Measurements from ENCODE around the gene PARP12.

PARP12 gene

DNA sequence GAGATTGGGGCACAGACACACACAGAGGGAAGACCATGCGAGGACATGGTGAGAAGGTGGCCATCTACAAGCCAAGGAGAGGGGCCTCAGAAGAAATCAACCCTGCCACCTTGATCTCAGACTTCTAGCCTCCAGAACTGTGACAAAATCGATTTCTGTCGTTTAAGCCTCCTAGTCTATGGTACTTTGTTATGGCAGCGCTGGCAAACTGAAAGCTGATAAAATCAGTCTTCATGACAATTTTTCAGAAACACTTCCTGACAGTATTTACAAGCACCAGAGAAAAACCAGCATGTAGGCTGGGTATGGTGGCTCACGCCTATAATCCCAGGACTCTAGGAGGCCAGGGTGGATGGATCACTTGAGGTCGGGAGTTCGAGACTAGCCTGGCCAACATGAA, 4.2 kb downstream of the PARP12 start:
- DNase-seq: no peak

DNA sequence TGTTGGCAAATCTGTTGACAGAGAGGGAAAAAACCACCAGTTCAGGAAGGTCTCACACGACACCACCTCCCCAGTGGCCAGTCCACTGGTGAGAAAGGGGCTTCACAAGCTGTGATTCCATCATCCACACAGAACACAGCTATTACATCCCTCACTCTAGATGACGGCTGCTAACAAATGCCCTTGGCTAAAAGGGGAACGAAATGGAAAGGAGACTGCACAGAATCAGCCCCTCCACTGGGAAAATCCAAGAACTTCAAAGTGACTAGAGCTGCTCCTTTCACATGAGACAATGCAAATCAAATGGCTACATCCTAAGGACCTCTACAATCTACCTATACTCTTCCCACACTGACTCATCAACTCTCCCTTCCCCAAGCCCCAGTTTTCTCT, 5.6 kb downstream of the PARP12 start:
- no peak for DNase-seq

- DNase-seq: no peak
Observed at GRCh38 chr7:140056431-140057142, 6.2 kb downstream of the PARP12 start.

GRCh38 chr7:140055833-140056232, 6.9 kb downstream of the PARP12 start:
- DNase-seq: no peak

GRCh38 chr7:140054751-140055150, 8.0 kb downstream of the PARP12 start:
- no peak for DNase-seq

GRCh38 chr7:140053812-140054539, 8.8 kb downstream of the PARP12 start:
- DNase-seq: peak in 1 of 2 donors; percentile 30

DNA sequence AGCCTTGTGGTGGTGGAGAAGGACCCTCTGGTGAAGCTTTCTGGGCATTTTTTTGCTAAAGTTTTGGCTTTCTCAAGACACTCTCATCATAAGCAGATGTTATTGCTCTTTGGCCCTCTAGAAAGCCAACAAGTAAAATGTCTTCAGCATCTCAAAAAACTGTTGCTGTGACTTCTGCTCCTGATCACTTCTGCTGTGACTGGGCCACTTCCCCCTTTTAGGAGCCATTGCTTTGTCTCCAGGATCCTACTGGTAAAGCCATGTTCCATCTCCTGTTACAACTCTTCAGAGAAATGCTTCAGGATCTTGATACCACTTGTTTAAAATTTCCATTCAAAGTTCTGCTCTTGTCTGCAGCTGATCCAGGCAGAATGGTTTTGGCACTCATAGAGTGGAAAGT, 10.9 kb downstream of the PARP12 start:
- DNase-seq: no peak

DNA sequence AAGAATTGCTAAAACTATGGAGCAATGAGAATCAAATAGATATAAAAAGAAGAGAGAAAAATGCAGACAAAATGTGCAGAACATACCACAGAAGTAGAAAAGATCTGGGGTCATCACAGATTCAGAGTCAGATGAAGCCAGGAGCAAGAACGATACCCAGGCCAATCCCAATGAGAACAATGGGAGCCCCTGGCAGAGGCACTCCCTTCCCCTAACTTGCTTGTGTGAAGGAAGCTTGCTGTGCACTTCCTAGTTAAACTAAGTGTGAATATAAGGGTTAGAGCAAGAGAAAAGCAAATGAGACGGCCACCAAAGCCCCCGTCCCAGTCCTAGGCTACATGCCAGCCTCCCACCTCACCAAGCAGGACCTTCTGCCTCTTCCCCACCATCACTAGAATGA, 12.7 kb downstream of the PARP12 start:
- no peak for DNase-seq

DNA sequence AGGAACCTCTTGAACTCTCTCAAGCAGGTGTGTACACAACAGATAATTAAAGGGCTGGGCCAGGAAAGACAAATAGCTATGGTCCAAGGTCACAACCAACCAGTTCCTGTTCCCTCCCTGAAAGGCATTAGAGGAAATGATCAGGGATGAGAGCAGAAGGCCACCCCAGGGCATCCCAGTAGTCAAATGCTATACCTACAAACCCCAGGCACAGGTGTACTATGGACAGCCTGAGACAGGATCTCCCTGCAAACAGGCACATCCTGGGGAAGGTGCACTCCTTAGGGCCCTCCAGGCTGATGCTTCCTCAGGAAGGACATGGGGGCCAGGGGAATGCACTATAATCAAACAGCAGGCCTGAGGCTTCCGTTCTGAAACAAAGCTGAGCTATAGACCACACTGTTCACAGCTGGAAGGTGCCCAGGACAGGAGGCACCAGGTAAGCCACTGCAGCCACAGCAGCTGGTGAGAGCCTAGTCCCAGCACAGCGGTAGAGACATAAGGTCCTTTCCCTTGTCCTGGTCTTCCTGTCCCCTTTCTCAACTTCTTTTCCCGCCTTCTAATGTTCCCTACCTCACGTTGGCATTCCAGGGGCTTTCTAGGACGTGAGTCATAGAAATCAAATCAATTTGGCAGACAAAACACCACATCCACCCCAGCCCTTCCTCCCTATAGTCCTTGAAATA, 13.3 kb downstream of the PARP12 start:
- DNase-seq: no peak

- no peak for DNase-seq
Observed at GRCh38 chr7:140048989-140049338, 13.8 kb downstream of the PARP12 start.

DNA sequence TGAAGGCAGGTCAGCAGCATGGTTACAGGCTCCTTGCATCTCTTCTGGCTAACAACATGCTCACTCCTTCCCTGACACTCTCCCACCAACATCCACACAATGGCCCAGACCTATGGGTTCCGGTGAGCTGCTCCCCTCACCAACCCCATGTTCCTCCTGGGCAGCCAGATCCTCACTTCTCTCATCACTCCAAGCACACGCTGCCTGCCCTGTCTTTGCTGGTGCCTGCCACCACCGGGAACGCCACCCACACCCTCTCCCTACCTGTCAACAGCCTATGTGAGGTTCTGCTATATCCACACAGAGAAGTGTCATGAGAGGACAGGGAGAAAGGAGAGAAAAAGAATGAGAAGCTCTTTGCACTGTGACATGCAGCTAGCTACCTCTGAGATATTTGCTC, 14.6 kb downstream of the PARP12 start:
- DNase-seq: no peak

DNA sequence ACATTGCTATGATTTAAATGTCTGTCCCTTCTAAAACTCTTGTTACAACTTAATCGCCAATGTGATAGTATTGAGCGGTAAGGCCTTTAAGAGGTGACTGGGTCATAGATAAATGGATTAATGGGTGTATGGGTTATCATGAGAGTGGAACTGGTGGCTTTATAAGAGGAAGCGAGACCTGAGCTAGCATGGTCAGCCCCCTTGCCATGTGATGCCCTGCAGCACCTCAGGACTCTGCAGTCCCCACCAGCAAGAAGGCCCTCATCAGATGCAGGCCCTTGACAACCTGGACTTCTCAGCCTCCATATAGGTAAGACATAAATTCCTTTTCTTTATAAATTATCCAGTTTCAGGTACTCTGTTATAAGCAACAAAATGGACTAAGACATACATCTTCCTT, 15.6 kb downstream of the PARP12 start:
- DNase-seq: no peak

DNA sequence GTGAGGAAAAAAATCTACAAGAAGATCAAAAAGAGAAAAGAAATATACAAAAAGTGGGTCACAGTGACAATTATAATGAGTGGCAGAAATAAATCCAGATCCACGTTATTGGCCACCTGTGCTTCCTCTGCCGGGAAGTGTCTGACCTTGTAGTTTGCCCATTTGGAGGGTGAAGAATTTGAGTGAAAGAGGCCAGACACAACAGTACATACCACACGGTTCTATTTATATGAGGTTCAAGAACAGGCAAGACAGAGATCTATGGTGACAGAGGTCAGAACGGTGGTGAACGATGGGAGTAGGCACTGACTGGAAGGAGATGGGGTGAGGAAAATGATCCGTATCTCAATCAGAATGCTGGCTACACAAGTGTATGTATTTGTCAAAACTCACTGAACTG, 17.1 kb downstream of the PARP12 start:
- no peak for DNase-seq

DNA sequence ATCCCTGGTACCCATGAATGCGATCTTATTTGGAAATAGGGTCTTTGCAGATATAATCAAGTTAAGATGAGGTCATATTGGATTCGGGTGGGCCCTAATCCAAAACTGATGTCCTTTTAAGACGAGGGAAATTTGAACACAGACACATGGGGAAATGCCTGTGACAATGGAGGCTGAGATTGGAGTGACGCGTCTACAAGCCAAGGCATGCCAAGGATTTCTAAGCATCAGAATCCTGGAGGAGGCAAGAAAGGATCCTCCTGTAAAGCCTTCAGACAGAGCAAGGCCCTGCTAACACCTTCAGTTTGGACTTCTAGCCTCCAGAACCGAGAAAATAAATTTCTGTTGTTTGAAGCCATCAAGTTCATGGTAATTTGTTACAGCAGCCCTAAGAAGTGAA, 18.5 kb downstream of the PARP12 start:
- no peak for DNase-seq

- DNase-seq: no peak
Observed at GRCh38 chr7:140042386-140042670, 20.4 kb downstream of the PARP12 start.

GRCh38 chr7:140041659-140042385, 20.9 kb downstream of the PARP12 start:
- no peak for DNase-seq

GRCh38 chr7:140039896-140040295, 22.9 kb downstream of the PARP12 start:
- no peak for DNase-seq

DNA sequence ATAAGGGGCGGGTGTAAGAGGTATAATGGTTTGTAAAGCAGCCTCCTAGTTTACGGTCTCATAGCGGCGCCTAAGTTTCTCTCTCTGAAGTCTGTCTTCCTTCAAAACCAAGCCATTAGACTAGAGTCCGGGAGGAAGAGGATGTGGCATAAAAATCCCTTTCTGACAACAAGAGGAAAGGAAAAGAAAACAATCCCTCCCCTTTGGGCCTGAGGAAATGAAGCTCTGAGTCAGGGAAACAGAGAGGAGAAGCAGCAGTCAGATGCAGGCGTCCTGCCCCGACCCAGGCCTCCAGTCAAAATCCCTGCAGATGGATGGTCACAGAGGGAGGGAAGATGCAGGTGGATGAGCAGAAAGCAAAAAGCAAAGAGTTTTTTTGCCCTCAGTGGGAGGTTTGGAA, 23.7 kb downstream of the PARP12 start:
- DNase-seq: no peak

DNA sequence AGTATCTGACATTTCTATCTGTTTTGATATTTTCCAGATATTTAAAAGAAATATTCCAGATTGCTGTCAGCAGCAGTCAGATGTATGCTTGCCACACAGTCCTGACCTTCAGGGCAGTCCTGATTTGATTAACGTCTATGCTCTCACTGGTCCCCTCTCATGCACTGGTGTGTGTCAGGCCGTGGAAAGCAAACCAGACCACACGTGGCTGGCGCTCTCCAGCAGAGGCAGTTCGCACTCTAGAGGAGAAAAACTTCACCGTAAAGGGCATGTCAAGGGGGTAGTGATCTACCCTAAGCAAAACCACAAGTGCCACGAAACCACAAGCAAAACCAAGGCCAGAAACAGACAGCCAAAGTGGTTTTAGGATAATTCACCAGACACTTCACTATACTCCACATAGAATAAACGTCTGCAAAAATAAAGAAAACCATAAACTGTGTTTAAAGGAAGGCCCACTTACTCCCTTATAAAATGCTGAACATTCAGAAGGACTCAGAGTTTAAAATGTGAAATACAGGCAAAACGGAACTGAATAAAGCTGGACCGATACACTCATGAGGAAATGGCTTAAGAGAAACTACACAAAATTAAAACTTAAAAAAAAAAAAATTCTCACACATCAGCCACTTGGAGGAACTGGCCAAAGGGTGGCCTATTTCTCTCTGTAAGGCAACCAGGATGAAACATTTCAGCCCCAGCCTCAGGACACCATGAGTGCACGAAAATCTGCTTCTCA, 26.4 kb downstream of the PARP12 start:
- DNase-seq: peak in 1 of 2 donors; percentile 28

DNA sequence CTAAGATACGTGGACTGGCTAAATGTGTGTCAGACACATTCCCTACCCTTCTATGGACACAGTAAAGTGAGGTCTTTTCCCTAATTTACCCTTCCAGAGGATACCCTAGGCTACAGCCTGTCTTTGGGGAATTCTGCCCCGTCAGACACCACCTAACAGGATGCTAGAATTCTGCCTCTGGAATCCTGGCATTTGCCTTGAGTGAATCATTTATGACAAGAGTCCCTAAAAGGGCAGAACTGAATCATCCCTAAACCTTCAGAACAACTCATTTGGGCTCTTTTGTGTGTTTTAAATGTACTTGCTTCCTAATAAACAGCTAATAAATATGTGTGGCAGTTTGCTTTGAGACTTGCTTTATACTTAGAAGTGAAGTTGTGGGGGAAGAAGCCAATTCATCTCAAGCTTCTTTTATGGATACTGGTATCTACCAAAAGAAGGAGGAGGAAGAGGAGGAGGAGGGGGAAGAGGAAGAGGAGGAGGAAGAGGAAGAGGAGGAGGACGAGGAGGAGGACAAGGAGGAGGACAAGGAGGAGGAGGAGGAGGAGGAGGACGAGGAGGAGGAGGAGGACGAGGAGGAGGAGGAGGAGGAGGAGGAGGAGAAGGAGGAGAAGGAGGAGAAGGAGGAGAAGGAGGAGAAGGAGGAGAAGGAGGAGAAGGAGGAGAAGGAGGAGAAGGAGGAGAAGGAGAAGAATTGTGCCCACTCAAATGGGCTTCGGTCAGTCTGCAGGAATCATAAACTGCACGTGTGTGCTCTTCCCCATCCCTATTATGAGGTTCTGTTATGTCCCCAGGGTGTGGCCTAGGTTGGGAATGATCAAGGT, 27.1 kb downstream of the PARP12 start:
- DNase-seq: no peak

DNA sequence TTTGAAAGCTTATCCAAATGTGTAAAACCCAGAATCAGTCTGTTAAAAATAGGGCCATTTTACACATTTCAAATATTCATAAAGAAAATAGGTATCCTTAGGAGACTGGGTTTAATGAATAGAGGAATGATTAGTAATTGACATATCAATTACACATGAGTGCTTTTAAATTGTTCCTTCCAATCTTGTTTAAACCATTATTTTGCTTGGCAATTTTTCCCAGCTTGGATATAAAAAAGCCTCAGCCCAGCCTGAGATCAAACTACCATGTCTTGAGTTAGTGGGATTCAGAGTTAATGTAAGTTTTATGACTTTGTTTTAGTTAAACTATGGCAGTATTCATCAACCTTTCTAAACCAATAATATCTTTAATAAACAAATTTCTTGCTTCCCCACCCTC, 28.3 kb downstream of the PARP12 start:
- no peak for DNase-seq

DNA sequence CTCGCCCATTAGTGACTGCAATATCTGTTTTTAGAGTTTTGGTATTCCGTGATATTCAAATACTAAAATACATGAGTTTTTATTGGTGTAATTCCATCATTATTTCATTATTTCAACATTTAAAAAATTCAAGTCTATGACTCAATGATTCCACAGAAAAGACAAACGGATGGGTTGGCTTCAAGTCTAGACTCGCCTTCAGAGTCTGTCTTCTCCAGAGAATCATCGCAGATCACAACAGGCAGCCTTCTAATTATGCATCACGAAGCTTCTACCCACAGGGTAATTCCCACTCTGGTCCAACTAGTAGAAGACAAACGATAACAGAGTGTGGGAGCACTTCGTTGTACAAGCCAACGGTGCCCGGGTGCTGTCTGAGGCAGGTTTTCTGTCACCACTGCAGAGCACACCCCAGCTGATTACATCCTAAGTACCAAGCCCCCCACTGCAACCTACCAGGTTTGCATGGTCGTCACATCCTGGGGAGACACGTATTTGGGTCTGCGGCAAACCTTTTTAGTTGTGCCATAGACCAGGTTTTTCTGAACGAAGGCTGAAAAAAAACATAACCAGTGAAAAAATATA, 28.9 kb downstream of the PARP12 start:
- DNase-seq: no peak
